Nucleus accumbens (tissue), 56 donors: ENCODE measurements around the gene GFAP.

Experiments
- DNase-seq, 56 donors: peaks; one replicate each; lab custom pipeline; 2025; lab: John Stamatoyannopoulos, UW

Gene GFAP

DNA sequence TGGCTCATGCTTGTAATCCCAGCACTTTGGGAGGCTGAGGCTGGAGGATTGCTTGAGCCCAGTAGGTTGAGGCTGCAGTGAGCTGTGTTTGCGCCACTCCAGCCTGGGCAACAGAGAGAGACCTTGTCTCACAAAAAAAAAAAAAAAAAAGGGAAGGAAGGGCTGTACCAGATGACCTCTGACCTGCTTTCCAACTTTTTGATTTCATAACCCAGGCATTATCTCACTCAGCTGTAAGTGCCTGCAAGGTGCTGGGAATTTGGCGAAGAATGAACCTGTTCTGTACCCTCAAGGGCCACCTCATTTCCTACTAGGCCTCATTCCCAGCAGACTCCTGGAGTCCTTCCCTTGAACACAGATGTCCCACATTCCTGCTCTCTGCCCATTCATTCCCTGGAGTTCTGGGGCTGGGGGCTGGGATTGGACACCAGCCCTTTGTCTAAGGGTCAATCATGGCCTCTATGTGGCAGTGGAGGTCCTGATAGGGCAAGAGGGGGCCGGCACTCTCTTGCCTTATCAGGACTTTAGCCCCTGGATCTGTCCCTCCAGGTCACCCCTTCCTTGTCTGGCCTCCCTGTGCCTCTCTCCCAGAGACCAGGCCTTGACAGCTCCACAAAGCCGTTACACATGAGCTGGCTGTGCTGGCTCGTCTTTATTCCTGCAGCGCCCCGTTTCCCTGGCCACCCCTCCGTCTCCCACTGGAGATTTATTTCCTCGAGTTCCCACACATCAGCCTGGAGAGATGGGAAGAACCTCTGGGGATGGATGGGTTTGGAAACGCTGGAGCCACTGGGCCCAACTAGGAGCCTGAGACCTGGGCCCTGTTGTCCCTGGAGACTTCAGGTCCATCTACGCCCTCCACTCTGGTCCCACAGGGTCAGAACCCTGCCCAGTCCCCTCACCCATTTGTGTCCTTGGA, 821 bp upstream of the GFAP start:
- peak in 8 of 56 donors; percentile 41 to 67 (median 48) for DNase-seq

DNA sequence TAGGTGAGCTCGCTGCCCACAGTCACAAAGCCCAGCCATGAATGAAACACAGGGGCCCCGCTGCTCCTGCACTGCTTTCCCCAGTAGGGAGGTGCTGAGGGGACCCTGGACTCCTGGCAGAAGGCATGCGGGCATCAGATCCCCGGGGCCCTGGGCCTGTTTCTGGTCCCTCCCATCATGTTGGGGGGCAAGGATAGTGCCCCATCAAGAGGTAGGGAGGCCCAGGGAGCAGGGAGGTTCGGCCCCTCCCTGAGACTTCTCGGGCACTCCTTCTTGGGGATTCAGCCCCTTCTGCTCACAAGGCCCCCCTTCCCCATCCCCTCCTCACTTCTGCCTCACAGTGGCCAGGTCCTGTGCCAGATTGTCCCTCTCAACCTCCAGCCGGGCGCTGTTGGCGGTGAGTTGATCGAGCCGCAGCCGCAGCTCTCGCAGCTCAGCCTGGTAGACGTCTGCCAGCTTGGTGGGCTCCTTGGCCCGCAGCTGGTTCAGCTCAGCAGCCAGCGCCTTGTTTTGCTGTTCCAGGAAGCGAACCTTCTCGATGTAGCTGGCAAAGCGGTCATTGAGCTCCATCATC, 515 bp downstream of the GFAP start:
- DNase-seq: peak in 2 of 56 donors; percentile 48 to 63

DNA sequence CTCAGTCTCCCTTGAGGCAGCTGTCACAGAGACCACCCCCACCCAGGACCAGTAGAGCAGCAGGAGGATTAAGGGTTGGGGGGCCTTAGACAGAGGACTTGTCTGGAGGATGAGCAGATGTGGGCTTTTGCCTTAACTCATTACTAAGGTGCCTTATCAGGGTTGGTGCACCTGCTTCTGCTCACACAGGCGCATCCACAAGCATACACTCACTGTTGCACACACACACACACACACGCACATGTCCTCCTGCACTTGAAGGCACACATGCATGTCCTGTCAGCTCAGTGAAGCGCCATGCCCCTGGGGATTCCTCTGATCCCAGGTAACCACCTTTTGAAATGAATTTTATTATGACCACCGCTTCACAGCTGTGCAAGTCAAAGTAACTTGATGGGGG, 1.2 kb downstream of the GFAP start:
- DNase-seq: no peak

DNA sequence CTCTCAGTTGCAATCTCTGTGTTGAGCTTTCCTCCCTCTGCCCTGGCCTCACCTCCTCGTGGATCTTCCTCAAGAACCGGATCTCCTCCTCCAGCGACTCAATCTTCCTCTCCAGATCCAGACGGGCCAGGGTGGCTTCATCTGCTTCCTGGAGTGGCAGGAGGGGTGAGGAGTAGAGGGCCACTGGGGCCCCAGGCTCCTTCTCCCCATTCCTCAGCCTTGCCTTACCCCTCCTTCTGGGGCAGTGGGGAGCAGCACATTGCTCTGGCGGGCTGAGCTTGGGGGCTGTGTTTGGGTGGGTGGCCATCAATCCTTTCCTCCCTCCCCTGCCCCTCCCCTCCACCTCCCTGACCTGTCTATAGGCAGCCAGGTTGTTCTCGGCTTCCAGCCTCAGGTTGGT, 1.6 kb downstream of the GFAP start:
- peak in 1 of 56 donors; percentile 34 for DNase-seq

DNA sequence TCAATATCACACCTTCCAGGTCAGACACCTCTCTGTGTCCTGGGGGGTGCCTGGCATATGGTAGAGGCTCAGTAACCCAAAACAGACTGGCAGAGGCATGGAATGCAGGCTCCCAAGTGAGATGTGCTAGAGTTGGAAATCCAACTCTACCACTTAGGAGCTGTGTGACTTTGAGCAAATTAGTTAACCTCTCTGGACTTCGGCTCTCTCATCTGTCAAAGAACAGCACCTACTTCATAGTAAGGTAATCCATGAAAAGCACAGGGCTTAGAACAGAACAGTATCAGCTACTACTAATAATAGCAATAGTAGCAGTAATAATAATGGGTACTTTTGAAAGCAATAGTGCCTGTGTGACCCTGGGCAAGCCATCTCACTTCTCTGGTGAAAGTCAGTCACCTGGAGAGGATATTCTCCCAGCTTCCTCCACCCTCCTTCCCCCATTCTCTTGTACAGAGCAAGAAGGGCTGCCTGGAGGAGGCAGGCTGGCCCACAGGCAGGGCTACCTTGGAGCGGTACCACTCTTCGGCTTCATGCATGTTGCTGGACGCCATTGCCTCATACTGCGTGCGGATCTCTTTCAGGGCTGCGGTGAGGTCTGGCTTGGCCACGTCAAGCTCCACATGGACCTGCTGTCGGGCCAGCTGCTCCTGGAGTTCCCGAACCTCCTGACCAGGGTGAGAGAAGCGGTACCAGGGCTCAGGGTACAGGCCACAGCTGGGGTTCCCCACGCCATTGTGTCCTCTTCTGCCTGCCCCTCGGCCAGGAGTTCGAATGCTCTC, 2.3 kb downstream of the GFAP start:
- peak in 3 of 56 donors; percentile 22 to 55 (median 33) for DNase-seq

DNA sequence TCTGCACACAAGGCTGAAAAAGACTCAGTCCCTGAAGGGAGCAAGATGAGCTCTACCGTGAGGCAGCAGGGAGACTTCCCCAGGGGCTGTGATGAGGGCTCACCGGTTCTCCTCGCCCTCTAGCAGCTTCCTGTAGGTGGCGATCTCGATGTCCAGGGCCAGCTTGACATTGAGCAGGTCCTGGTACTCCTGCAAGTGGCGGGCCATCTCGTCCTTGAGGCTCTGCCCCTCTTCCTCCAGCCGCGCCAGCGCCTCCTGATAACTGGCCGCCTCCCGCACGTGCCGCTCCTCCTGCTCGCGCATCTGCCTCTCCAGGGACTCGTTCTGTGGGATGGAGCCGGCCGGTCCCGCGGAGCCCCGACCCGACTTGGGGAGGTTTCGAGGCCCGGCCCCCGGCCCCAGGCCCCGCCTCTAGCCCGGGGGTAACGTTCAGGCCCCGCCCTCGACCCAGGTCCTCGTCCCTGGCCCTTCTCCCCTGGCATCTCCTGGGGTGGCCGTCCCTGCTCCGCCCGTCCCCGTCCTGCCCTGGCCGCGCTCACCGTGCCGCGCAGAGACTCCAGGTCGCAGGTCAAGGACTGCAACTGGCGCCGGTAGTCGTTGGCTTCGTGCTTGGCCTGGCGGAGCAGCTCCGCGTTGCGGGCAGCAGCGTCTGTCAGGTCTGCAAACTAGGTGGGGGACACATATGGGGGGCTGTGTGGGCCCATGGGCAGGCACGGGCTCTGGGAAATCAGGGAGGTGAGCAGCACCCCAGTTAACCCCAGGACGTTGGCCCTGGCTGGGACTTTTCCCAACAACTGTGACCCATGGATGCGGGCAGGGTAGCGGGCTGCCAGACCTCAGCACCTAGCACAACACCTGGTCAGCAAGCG, 3.9 kb downstream of the GFAP start:
- peak in 16 of 56 donors; percentile 5 to 79 (median 46) for DNase-seq

DNA sequence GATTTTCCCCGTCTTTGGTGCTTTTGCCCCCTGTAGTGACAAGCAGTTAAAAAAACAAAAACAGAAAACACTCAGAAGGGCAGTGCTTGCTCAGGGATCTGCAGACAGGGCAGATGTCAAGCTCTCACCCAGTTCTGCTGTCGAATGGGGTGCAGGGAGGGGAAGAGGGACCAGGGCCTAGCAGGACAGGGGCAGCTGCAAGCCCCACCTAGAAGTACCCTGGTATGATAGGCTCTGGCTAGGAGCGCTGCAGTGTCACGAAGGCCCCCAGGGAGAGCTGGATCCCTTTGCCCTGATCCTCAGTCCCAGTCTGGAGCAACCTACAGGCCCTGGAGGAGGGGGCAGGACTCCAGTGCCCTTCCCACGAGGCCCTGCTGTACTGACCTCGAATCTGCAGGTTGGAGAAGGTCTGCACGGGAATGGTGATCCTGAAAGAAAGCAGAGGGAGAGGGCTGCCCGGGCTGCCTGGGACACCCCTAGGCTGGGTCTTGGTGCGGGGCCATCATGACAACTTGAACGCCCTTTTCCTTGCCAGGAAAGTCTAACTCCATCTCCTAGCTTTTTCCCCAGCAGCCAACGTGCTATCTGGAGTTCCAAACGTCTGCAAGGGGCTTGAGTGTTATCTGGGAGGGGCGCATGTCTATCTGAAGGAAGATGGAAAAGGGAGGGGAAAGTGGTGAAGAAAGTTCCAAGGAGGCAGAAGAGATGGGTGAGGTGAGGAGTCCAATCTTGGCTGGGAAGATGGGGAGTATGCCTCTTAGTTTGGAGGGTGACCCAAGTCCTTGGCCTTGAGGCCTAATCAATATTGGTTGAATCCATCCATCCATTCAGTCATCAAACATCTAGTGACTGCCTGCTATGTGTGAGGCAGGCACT, 4.8 kb downstream of the GFAP start:
- DNase-seq: no peak

DNA sequence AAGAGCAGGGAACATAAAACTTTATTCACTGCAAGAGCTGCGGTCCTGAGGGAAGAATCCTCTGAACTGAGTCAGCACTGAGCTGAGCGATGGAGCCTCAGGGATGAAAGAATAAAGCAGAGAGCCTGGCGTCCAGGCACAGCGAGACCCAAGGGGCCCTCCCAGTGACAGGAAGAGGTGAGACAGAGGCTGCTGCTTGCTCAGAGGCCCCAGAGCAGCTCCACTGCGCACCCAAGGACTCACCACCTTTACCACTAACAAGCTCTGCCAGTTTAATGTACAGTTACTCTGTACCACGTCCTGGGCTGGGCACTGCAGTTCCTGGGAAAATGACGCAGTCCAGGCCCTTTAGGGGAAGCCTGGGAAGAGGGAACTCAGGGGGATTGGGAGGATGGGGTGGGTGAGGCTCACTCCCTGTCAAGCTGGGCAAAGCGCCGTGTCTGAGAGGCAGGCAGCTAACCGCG, 5.6 kb downstream of the GFAP start:
- no peak for DNase-seq

DNA sequence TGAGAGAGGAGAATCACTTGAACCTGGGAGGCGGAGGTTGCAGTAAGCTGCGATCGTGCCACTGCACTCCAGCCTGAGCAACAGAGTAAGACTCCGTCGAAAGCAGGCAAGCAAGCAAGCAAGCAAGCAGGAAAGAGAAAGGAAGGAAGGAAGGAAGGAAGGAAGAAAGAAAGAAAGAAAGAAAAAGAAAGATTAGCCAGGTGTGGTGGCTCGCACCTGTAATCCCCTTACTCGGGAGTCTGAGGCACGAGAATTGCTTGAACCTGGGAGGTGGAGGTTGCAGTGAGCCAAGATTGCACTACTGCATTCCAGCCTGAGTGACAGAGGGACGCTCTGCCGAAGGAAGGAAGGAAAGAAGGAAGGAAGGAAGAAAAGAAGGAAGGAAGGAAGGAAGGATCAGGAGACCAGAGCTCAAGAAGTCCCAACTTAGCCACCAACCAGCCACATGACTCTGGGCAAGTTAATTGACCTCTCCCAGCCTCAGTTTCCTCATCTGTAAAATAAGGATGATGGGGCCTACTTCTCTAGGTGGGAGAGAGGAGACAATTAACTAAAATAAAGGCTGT, 6.5 kb downstream of the GFAP start:
- no peak for DNase-seq

DNA sequence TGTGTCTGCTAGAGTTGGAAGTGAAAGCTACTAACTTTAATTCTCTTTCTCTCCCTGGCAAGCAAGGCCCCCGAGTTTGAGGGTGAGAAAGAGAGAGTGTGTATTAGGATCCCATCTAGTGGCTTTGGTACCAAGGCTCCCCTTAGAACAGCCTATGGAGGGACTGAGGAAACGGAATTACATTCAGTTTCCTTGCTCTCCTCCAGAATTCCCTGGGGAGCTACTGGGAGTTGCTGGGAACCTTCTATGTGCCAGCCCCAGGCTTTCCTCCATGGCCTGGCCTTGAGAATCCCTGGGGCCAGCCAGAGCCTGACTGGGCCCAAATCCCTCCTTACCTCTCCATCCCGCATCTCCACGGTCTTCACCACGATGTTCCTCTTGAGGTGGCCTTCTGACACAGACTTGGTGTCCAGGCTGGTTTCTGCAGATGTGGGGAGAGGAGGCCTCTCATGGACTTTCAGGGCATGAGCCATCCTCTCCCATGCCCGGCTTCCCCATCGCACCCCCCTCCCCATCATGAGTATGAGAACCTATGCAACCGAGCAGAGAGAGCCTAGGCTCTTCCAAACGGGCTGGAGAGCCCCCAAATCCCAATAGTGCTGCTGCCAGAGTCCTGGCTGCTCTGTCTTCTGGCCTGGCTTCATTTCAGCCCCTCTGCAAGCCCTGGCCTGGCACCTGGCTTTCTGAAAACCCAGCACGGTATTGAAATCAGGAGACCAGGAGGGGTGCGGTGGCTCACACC, 7.4 kb downstream of the GFAP start:
- DNase-seq: peak in 1 of 56 donors; percentile 9

DNA sequence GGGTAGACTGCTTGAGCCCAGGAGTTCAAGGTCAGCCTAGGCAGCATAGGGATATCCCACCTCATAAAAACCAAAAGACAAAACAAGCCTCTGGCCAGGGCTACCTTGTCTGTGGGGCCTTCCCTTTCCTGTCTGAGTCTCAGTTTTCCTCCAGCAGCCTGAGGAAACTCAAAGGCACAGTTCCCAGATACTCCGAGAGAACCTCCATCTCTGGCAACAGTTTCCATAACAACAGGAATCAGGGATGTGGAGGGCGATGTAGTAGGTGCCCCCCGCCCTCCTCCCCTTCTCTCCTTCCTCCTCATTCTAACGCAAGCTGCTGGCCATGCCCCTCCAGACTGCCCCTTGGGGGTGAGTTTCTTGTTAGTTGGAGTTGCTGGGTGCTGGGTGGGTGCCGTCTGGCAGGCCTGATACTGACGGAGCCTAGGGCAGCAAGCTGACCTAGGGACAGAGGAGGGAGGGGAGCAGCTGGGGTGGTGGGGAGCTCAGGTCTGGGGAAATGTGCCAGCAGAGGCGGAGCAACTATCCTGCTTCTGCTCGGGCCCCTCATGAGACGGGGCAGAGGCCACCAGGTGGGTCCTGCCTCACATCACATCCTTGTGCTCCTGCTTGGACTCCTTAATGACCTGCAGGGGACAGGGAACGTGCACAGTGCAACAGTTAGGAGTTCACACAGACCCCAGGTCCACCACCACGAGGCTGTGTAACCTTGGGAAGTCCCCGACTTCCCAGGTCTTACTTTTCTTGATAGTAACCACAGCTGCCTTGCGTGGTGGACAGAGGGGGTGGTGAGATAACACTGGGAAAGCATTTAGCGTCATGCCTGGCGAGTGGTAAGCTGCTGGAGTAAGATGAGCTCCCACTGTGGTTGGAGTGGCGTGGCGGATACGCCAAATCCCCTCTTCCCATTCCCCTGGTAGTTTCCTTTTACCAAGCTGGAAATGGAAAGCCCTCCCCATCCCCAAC, 8.3 kb downstream of the GFAP start:
- DNase-seq: peak in 3 of 56 donors; percentile 27 to 40 (median 32)

DNA sequence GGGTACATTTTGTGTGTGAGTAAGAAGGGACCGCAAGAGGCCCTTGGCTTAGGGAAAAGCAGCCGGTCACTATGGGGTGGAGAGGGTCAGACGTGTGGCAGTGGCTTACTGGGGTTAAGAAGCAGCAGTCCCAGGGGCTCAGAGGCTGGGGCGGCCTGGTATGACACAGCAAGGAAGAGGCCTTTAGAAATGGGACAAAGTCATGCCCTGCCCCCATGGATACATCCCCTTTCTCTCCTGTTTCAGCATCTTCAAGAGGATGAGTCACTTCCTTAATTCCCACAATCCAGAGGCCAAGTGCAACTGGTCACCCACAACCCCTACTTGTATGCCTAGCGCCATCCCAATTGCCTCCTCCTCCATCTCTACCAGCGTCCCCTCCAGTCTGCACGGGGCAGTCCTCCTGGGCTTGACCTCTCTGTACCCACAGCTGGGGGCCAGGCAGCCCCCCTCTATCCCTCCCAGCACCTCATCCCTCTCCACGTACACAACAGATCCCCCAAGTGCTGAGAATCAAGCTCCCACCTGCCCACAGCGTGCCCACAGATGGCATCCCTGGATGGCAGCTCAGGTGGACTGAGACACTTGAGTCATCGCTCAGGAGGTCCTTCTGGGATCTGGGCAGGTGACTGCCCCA, 9.2 kb downstream of the GFAP start:
- peak in 1 of 56 donors; percentile 42 for DNase-seq

DNA sequence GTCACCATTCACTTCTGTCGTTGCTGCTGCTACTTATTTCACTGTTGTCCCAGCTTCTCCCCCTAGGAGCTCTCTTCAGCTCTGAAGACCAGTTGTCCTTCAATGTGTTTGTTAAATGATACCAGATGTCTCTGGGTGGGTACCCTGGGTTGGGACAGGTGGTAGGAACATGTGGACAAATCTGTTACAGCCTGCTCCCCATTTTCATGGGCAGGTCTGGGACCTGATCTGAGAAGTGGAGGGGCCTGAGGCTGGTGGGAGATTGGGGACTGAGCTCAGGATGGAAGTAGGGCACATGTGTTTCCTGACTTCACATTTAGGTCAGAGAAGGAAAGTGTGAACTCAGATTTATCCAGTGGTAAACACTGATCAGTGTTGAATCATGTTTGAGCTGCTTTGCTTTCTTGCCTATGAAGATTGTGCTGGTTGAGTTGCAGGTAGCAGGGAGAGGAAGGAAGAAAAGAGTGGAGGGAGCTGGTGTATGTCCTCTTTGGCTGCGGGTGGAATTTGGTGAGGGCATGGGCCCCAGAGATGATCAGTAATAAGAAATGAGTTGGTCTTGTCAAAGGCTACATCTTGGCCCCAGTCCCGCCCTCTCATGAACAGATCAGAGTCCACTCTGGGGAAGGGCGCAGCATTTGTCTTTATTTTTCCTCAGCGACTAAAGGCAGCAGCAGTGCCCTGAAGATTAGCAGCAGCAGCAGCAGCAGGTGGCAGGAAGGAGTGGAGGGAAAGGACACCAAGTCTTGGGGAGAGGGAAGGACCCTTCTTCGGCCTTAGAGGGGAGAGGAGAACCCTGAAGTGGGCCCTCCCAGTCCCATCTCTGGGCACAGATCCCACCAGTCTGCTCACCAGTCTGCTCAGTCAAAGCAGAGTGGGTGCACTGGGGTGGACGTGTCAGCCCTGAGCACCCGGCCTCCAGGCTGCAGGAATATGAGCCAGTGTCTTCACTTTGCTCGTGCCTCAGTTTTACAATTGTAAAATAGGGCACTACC, 10.0 kb downstream of the GFAP start:
- DNase-seq: peak in 3 of 56 donors; percentile 34 to 52 (median 38)

DNA sequence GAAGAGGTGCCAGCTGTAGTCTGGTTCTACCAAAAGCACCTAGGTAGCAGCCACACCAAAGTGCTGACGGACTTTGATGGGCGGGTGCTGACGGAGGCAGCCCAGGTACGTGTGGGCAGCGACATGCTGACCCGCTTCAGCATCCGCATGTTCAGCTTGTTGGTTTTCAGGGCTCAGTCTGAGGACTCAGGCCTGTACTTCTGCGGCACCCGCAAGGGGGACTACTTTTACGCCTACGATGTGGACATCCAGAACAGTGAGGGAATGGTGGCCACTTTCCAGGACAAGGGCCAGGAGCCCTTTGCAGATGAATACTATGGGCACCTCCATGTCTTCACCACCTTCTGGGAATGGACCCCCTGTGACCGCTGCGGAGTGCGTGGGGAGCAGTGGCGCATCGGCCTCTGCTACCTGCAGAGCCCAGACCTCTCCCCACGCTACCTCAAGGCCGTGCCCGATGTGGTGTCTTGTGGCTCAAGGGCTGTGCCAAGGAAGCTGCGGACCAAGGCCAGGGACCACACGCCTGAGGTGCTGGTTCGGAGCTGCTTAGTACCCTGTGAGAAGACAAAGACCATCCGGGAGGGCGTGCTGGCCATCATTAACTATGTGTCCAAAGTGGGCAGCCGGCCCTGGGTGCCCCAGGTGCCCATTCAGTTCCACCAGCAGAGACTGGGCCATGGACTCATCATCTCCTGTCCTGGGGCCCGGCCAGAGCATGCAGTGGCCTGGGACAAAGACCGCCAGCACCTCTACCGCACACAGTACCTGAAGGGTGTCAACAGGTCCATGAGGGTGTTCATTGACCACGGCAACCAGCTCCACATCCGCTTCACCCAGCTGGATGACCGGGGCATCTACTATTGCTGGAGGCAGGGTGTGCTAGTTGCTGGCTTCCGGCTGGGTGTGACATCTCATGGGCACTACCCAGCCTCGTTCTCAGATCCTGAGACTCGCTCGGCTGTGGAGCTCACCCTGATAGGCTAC, 11.0 kb downstream of the GFAP start:
- peak in 4 of 56 donors; percentile 34 to 53 (median 44) for DNase-seq
